ENCODE data around the gene ERICH2. TPM values are rescaled to one million over a fixed set of nuclear protein-coding genes. Genes with fewer than 3 reads are reported as not detected.

Gene ERICH2
- total RNA-seq, 1 experiment from 2014 or later: 2.4 TPM

DNA sequence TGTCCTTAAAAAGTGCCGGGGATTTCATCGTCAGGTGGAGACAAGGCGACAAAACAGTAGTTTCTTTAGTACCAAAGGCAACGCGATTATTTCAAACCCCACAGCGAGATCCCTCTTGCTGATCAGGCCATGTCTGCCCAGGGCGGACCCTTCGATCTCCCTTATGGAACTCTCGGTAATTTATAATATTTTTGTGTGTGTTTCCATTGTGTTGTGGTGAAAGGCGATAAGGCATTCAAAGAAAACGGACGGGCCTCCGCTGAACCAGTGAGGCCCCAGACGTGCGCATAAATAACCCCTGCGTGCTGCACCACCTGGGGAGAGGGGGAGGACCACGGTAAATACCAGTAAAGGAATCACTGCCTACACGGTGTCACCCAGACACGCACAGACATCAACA is 45.1 kb downstream of the ERICH2 start:
- RAD21 ChIA-PET (ENCODE audit: low non-redundant PET in 1 of 2, low total read pairs in 2 of 2, uncharacterized antibody in 2 of 2, unreplicated experiment in 2 of 2): interaction anchor here (0.6 to 1.0 kb wide), 6 partner anchors 45 to 1363 kb away, joined by 3 to 4 read pairs (median 4); partner anchors contain the start of gene ERICH2 (in 1 of the 2)
- POLR2A ChIA-PET: no interaction called here
- Histone ChIP-seq H3K27me3 (ENCODE audit: insufficient read depth, low read length) (no peaks in the 10 kb centered on the region), H3K4me3 (replicated peaks in 1 of 2; ENCODE audit: low read depth in 1 of 2, low read length in 2 of 2) (peak overlapping the region; percentile 53 to 67), H3K9me3 (ENCODE audit: control insufficient read depth in 1 of 2, insufficient read depth in 1 of 2, low read depth in 1 of 2, low read length in 2 of 2) (no peaks in the 10 kb centered on the region), H3K4me1 (ENCODE audit: control insufficient read depth in 1 of 2, insufficient read depth in 2 of 2, low read length in 2 of 2) (peaks cover 3 to 22% of the 10 kb centered on the region in 2 experiments; a peak in 3 of 4 replicates), H3K36me3 (ENCODE audit: control insufficient read depth in 1 of 2, insufficient read depth in 2 of 2, low read length in 2 of 2) (no peaks in the 10 kb centered on the region), H3K9me2 (ENCODE audit: insufficient read depth) (no peaks in the 10 kb centered on the region), H3K4me2 (ENCODE audit: low read length) (peak overlapping the region; percentile 97), H4K20me1 (ENCODE audit: insufficient read depth) (no peaks in the 10 kb centered on the region), H3K9ac (ENCODE audit: low read length) (peak overlapping the region; percentile 64; the same call in 1 of the 2 replicates), H3K27ac (ENCODE audit: low read depth, low read length) (no peak overlapping the region), H2AFZ (ENCODE audit: low read depth, low read length, poor library complexity, severe bottlenecking) (peak overlapping the region; percentile 90), H3K79me2 (ENCODE audit: insufficient read depth, low read length) (no peaks in the 10 kb centered on the region)
- CTCF ChIA-PET: interaction anchor here (0.6 to 6.1 kb wide), 18 partner anchors 10 to 578 kb away, joined by 3 to 87 read pairs (median 6); partner anchors contain the start of gene ERICH2
- BruUV-seq (replicated peaks): no TSS peak
- ATAC-seq: peak; percentile 15
- no peak for DNase-seq (ENCODE audit: low read depth, low spot score)
- TF ChIP-seq, protein P1, sequence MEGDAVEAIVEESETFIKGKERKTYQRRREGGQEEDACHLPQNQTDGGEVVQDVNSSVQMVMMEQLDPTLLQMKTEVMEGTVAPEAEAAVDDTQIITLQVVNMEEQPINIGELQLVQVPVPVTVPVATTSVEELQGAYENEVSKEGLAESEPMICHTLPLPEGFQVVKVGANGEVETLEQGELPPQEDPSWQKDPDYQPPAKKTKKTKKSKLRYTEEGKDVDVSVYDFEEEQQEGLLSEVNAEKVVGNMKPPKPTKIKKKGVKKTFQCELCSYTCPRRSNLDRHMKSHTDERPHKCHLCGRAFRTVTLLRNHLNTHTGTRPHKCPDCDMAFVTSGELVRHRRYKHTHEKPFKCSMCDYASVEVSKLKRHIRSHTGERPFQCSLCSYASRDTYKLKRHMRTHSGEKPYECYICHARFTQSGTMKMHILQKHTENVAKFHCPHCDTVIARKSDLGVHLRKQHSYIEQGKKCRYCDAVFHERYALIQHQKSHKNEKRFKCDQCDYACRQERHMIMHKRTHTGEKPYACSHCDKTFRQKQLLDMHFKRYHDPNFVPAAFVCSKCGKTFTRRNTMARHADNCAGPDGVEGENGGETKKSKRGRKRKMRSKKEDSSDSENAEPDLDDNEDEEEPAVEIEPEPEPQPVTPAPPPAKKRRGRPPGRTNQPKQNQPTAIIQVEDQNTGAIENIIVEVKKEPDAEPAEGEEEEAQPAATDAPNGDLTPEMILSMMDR (IDR thresholded peaks at IDR 0.05 in 2 of 3, conservative IDR thresholded peaks at IDR 0.05 in 1 of 3; ENCODE audit: borderline replicate concordance in 1 of 3, insufficient read depth in 1 of 3, low read depth in 2 of 3, low read length in 2 of 3): no peak
- TF ChIP-seq SP1 (IDR thresholded peaks at IDR 0.05; ENCODE audit: low read depth) (no peak), FOSL1 (IDR thresholded peaks at IDR 0.05; ENCODE audit: low read depth) (no peak), ZNF274 (IDR thresholded peaks at IDR 0.05; ENCODE audit: low read depth, low read length) (no peak), RAD21 (IDR thresholded peaks at IDR 0.05; ENCODE audit: low read depth) (no peak), YY1 (IDR thresholded peaks at IDR 0.05; ENCODE audit: extremely low read depth, insufficient replicate concordance, low read depth, low read length) (no peak), JUND (IDR thresholded peaks at IDR 0.05) (no peak), POLR2AphosphoS5 (IDR thresholded peaks at IDR 0.05; ENCODE audit: low read depth, low read length) (no peak), SRF (IDR thresholded peaks at IDR 0.05; ENCODE audit: low read depth) (no peak), SIN3A (IDR thresholded peaks at IDR 0.05; ENCODE audit: low read depth) (no peak)
- intact Hi-C loops (cut with micrococcal nuclease): loop anchor here (5.0 kb wide), 1 partner anchor 453 kb away; no protein-coding TSS in a partner anchor
